Upper lobe of right lung (tissue), 1 donor: Measurements from ENCODE around the gene XYLT1. TPM values are rescaled to one million over a fixed set of nuclear protein-coding genes. Genes with fewer than 3 reads are reported as not detected.

Experiments
- ATAC-seq: fragments of 200-7000 bp; cut with Tn5 transposase; one replicate; pipeline ENCODE4 v1.9.1; 2020; ENCODE audit warnings: mild to moderate bottlenecking, moderate library complexity
- DNase-seq: peaks from one replicate; pipeline ENCODE4 v3.0.0-alpha.2; 2020
- H3K27ac ChIP-seq: fragments of 200-600 bp; one replicate; pipeline ENCODE4 v1.8.0; 2022
- H3K27me3 ChIP-seq: fragments of 200-600 bp; one replicate; pipeline ENCODE4 v1.8.0; 2022; ENCODE audit warnings: mild to moderate bottlenecking
- H3K36me3 ChIP-seq: fragments of 200-600 bp; one replicate; pipeline ENCODE4 v1.8.0; 2022
- H3K4me1 ChIP-seq: fragments of 200-600 bp; one replicate; pipeline ENCODE4 v1.8.0; 2022
- H3K4me3 ChIP-seq: fragments of 200-600 bp; one replicate; pipeline ENCODE4 v1.8.0; 2022; ENCODE audit warnings: mild to moderate bottlenecking
- H3K9me3 ChIP-seq: fragments of 200-600 bp; one replicate; pipeline ENCODE4 v1.8.0; 2022
- intact Hi-C: fragments of 100-400 bp; cut with DNase I; formaldehyde crosslinking; loops from one replicate; pipeline ENCODE4 v1.11.0; 2022
- total RNA-seq: library from RNA; stranded (reverse); fragmentation: NEBNext Ultra II Directional; extraction: Animal tissue kit (Norgen Biotek cat#: 25700); gene quantifications from one replicate; pipeline ENCODE4 v1.2.1, GENCODE V29; 2021
- TF ChIP-seq, protein P1 (sequence below): fragments of 200-600 bp; IDR thresholded peaks from one replicate; pipeline ENCODE4 v1.8.0; 2022; ENCODE audit warnings: antibody characterized with exemption
- donor health status: DM: no; HTN: yes; CAD: no; lungs with severe emphysema.

Gene XYLT1
- total RNA-seq, 1 donor from 2014 or later, result 12.1 TPM

DNA sequence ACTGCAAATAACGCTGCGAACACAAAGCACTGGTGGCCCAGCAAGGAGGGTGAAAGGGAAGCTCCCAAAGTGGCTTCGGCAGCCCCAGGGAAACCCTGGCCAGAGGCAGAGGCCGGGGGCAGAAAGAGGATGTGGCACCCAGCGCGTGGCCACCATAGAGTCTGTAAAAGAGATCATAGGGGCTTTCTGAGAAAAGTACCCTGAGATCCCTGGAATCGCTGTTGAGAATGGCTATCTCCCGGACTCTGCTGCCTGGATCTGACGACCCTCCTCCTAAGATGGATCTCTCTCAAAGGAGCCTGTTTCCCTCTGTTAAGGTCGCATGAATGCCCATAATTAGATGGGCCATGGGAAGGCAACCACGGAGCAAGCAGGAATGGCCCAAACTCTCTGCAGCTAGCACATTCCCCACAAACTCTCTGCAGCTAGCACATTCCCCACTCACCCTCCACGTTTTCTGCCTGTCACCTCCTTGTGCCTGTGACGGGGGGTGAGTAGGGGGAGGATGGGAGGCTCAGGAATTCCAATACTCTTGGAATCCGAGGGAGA, 364.4 kb downstream of the XYLT1 start:
- Histone ChIP-seq H3K4me1 (no peaks in the 10 kb centered on the region), H3K27me3 (no peaks in the 10 kb centered on the region), H3K27ac (no peak overlapping the region), H3K9me3 (no peaks in the 10 kb centered on the region), H3K4me3 (no peak overlapping the region), H3K36me3 (no peaks in the 10 kb centered on the region)
- intact Hi-C loops, result no loop called here
- TF ChIP-seq, protein P1, sequence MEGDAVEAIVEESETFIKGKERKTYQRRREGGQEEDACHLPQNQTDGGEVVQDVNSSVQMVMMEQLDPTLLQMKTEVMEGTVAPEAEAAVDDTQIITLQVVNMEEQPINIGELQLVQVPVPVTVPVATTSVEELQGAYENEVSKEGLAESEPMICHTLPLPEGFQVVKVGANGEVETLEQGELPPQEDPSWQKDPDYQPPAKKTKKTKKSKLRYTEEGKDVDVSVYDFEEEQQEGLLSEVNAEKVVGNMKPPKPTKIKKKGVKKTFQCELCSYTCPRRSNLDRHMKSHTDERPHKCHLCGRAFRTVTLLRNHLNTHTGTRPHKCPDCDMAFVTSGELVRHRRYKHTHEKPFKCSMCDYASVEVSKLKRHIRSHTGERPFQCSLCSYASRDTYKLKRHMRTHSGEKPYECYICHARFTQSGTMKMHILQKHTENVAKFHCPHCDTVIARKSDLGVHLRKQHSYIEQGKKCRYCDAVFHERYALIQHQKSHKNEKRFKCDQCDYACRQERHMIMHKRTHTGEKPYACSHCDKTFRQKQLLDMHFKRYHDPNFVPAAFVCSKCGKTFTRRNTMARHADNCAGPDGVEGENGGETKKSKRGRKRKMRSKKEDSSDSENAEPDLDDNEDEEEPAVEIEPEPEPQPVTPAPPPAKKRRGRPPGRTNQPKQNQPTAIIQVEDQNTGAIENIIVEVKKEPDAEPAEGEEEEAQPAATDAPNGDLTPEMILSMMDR, result no peak
- ATAC-seq (no peak), DNase-seq (no peak)

DNA sequence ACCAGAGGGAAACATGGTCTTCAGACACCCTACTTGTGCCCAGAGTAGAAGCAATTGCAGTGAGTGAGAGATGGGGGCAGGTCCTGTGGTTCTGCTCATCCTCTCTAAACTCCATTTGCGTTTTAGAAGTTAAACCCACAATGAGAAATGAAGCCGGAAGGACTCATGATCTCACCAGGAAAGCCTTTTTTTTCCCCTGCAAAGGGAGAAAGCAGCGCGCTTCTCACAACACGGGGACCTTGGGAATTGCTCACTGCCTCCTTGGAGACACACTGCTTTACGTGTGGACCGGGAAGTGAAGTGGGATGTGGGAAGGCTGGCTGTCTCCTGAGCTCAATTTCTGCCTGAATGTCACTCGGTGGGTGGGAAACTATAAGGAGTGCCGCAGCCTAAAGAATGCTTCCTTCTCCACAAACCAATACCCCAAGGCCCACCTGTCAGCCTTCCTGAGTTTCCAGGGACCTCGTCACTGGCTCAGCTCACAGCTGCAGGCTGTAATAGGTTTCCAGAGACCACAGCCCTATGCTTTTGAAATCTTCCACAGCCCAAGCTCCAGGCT, 365.4 kb downstream of the XYLT1 start:
- H3K27me3 ChIP-seq, result no peaks in the 10 kb centered on the region
- TF ChIP-seq, protein P1, result no peak

GRCh38 chr16:17104654-17105053, 366.1 kb downstream of the XYLT1 start:
- Histone ChIP-seq H3K36me3 (no peaks in the 10 kb centered on the region), H3K27ac (no peak overlapping the region), H3K9me3 (no peaks in the 10 kb centered on the region), H3K4me3 (no peak overlapping the region), H3K27me3 (no peaks in the 10 kb centered on the region), H3K4me1 (no peaks in the 10 kb centered on the region)
- intact Hi-C loops, result no loop called here
- DNase-seq, result no peak
- TF ChIP-seq, protein P1, result no peak
- no peak for ATAC-seq

More for the DNA sequence above, 365.4 kb downstream of the XYLT1 start:
- Histone ChIP-seq H3K9me3 (no peaks in the 10 kb centered on the region), H3K27ac (no peak overlapping the region), H3K4me3 (no peak overlapping the region), H3K36me3 (no peaks in the 10 kb centered on the region), H3K4me1 (no peaks in the 10 kb centered on the region)
- DNase-seq, result no peak
- intact Hi-C loops, result no loop called here
- no peak for ATAC-seq

DNA sequence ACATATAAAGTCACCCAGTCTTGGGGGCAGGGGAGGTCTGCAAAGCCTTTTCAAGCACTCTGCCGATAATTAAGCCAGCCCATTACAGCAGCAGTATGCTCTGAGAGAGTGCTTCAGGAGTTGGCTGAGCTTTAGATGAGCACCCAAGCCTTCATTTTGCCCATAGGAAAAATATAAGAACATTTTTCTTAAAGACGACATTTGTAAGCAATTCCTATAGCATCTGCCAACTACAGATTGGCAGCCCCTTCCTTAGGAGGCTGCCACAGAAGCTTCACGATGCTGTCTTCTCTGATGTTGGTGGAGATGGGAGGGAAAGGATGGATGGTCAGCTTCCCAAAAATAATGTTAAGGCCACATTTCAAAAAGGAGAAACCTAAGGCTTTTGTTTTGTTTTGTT, 367.5 kb downstream of the XYLT1 start:
- intact Hi-C loops, result no loop called here

GRCh38 chr16:17101646-17102045, 369.1 kb downstream of the XYLT1 start:
- Histone ChIP-seq H3K4me3 (no peak overlapping the region), H3K4me1 (no peaks in the 10 kb centered on the region), H3K27me3 (no peaks in the 10 kb centered on the region), H3K36me3 (no peaks in the 10 kb centered on the region), H3K9me3 (no peaks in the 10 kb centered on the region), H3K27ac (no peak overlapping the region)
- intact Hi-C loops, result no loop called here
- DNase-seq (no peak), ATAC-seq (no peak)
- TF ChIP-seq, protein P1, result no peak

More for the DNA sequence above, 367.5 kb downstream of the XYLT1 start:
- Histone ChIP-seq H3K27me3 (no peaks in the 10 kb centered on the region), H3K4me1 (no peaks in the 10 kb centered on the region), H3K27ac (no peak overlapping the region), H3K9me3 (no peaks in the 10 kb centered on the region), H3K4me3 (no peak overlapping the region), H3K36me3 (no peaks in the 10 kb centered on the region)
- ATAC-seq, result no peak
- DNase-seq, result no peak
- TF ChIP-seq, protein P1, result no peak
